Peyer's patch (tissue), 4 donors: ENCODE results near the gene CCDC194.

Experiments used
- CTCF ChIP-seq, 6 experiments: fragments of 450-650 bp in 4 of 6; fragments of 200-600 bp in 2 of 6; sonication (generic) in 1 of 6; IDR thresholded peaks; one replicate each; pipeline ENCODE4 v1.5.1; 2017 to 2019; ENCODE audit warnings: antibody characterized with exemption in 6 of 6, mild to moderate bottlenecking in 3 of 6, moderate library complexity in 1 of 6
- POLR2A ChIP-seq, 2 donors: fragments of 450-650 bp; IDR thresholded peaks; one replicate each; pipeline ENCODE4 v1.5.1; 2017; ENCODE audit warnings: antibody characterized with exemption in 2 of 2, mild to moderate bottlenecking in 2 of 2, moderate library complexity in 2 of 2

DNA sequence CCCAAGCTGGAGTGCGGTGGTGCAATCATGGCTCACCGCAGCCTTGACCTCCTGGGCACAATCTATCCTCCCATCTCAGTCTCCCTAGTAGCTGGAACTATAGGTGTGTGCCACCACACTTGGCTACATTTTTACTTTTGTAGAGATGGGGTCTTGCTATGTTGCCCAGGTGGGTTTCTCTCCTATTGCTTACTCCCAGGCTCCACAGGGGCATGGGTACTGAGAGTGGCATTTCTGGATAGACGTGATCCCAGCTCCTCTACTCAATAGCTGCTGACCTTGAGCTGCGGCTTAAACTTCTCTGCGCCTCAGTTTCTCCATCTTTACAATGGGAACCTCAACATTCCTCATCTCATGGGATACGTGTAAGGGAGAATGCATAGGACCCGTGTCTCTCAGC lies 37.4 kb upstream of the CCDC194 start:
- TF ChIP-seq POLR2A (IDR thresholded peaks at IDR 0.05): no peak
- no peak for TF ChIP-seq CTCF (IDR thresholded peaks at IDR 0.05)
